A172 (cell line): ENCODE data around the gene SWAP70. TPM values are rescaled to one million over a fixed set of nuclear protein-coding genes. Genes with fewer than 3 reads are reported as not detected.
A peak's percentile ranks its signal among the peaks of the same experiment; 100 is the strongest.
"Not testable (repeated sequence)": the region's sequence is repeated elsewhere in the genome, so short reads cannot be mapped to it uniquely, and the experiment has no call there.

ENCODE experiments used
- DNase-seq: peaks from one replicate; pipeline ENCODE4 v3.0.0-alpha.2; 2015; ENCODE audit warnings: low spot score
- total RNA-seq: library from RNA; depleted of rRNA; stranded (reverse); fragments of >200 nt; shearing (Covaris generic); gene quantifications from 2 replicates; pipeline ENCODE4 v1.2.3, GENCODE V29; 2014; rRNA removed

SWAP70 gene
- 43.2 and 54.7 TPM in 2 replicates for total RNA-seq

DNA sequence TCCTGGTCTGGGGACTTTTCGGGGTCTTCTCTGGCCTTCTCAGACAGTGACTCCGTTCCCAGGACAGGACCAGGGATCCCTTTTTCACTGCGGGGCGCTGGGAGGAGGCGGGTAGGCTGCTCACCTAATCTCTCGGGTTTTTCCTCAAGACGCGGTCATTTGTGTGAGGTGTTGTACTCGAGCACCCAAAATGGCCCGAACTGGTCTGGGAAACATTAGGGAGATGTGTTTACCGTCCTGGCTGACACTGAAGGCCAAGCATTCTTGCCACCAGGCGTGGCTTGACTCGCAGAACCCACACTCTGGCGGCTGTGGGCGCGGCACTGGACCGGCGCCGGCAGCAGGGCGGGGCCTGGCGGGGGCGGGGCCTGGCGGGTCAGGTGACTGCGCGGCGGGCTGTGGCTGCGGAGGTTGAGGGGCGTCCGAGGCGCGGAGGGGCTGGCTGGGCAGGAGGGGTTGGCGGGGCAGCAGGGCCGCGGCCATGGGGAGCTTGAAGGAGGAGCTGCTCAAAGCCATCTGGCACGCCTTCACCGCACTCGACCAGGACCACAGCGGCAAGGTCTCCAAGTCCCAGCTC, at the start of gene SWAP70:
SWAP70 (plus strand) TSS at position 379 of the 577 bp plus-strand sequence; CDS start at position 482, 103 bp downstream.
- peak; percentile 76 for DNase-seq

DNA sequence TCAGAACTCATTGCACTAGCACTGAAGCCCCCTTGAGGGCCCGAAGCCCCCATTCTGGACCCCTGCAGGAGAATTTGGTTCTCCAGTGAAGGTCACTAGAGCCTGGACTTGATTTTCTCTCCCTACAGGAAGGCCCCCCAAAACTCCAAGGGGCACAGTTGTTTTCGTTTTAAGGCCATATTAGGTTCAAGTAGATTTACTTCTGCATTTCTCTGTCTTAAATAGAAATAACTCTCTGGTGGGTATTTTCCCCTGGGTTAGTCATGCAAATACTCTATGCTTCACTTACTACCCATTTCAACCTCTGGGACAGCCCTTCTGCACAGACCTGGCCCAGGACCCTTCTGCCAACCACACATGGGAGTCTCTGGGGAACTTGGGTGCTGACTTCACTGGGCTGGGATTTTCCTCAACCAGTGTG, 48.8 kb upstream of the SWAP70 start:
- DNase-seq, result no peak

DNA sequence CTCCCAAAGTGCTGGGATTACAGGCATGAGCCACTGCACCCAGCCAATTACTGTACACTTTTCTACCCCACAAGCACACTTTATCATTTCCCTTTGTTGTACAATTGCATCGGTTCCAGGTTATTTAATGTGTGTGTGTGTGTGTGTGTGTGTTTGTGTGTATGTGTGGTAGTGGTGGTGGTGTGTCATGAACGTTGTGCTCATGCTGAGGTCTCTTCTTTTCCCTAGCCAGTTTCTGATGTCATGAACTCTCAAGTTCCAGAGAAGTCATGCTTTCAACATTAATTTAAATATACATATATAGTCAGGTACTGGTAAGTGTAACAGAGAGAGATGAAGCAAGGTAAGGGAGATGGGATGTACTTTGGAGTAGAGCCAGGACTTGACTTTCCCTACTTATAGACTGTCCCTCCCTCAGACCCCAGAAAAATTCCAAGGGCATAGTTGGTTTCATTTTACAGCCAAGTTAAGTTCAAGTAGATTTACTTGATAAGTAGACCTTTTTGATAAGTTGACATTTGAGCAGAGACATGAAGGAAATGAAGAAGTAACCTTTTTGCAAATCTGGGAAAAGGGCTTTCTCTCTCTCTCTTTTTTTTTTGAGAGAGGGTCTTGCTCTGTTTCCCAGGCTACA, 47.7 kb upstream of the SWAP70 start:
- no peak for DNase-seq

DNA sequence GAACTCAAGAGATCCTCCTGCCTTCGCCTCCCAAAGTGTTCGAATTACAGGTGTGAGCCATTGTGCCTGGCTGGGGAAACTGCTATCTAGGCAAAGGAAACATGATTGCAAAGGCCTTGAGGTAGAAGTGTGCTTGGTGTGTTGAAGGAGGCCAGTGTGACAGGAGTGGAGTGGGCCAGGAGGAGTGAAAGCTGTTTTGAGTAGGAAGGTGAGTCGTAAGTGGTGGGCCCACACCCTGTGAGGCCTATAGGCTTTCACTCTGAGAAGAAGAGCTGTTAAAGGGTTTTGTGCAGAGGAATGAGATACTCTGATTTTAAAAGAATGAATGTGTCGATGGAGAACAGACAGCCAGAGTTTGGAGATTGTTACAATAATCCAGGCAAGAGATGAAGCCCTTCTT, 47.0 kb upstream of the SWAP70 start:
- DNase-seq, result peak; percentile 23

DNA sequence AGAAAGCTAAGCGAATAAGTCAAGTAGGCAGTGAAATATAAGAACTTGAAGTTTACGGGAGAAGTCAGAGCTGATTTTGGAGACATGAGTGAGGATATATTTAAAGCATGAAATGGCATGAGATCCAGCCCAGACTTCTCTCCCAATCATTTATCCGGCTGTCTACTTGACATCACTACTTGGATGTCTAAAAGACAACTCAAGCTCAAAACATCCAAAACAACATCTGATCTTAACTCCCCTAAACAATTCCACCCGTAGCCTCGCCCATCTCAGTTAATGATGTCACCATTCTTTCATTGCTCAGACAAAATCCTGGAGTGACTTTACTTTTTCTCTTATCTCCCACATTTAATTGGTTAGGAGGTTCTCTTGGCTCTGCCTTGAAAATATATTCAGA, 45.9 kb upstream of the SWAP70 start:
- peak; percentile 57 for DNase-seq

DNA sequence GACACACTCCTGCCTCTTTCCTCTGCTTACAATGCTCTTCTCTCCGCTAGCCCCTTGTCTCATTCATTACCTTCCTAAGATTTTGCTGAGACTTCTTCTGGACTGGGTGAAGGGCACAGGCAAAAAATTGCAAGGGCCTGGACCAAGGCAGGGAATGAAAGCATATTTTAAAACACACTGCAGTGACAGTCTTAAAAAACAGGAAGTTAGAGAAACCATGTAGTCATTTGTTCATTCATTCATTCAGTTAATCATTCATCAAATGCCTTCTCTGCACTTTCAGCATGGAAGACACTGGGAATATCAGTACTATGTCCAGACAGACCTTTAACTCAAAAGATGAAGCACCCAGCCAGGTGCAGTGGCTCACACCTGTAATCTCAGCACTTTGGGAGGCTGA, 44.9 kb upstream of the SWAP70 start:
- DNase-seq, result no peak

DNA sequence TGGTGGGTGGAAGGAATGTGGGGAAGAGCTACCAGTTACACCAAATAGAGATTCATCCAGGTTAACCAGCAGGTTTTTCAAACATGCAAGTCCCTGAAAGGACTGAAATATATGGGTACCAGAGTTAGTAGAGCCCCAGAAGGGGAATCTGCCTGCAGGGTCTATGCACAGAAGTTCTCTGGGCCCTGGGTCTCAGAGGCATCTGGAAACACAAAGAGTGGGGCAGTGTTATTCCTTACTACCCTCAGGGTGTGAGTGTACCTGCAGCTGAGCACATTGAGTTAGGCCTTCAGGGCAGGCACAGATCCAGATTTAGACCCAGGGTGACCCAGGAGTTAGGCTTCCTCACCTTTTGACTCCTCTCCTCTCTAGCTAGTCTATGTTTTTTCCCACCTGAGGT, 43.9 kb upstream of the SWAP70 start:
- DNase-seq, result no peak

DNA sequence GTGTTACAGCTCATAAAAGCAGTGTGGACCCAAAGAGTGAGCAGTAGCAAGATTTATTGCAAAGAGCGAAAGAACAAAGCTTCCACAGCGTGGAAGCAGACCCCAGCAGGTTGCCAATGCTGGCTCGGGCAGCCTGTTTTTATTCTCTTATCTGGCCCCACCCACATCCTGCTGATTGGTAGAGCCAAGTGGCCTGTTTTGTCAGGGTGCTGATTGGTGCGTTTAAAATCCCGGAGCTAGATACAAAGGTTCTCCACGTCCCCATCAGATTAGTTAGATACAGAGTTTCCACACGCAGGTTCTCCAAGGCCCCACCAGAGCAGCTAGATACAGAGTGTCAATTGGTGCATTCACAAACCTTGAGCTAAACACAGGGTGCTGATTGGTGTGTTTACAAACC, 41.5 kb upstream of the SWAP70 start:
- DNase-seq, result not testable (repeated sequence)

DNA sequence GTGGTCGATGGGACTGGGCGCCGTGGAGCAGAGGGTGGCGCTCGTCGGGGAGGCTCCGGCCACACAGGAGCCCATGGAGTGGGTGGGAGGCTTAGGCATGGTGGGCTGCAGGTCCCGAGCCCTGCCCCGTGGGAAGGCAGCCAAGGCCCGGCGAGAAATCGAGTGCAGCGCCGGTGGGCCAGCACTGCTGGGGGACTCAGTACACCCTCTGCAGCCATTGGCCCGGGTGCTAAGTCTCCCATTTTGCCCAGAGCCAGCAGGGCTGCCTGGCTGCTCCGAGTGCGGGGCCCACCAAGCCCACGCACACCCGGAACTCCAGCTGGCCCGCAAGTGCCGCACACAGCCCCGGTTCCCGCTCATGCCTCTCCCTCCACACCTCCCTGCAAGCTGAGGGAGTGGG, 40.8 kb upstream of the SWAP70 start:
- not testable (repeated sequence) for DNase-seq

DNA sequence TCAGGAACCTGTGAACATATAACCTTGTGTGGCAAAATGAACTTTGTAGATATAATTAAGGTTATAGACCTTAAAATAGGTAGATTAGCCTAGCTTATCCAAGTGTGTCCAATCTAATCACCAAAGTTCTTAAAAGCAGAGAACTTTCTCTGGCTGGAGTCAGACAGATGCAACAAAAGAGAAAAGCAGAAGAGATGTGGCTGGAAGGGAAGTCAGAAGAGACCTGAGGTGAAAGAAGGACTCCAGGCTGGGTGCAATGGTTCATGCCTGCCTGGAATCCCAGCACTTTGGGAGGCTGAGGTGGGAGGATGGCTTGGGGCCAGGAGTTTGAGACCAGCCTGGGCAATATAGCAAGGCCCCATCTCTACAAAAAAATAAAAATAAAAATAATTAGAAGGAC, 39.4 kb upstream of the SWAP70 start:
- no peak for DNase-seq

DNA sequence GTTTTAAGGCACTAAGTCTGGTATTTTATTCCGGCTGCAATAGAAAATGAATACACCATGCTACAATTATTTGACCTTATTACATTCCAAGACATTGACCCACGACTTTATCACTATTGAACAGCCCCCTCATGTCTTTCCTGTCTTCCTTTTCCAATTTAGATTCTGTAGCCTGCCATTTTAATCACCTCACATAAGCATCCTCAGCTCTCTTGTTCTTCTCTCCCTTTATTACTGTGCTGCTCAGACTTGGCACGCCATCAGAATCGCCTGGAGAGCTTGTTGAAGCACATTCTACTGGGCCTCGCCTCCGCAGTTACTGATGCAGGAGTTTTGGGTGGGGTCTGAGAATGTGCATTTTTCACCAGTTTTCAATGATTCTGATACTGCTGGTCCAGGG, 38.7 kb upstream of the SWAP70 start:
- DNase-seq, result no peak

DNA sequence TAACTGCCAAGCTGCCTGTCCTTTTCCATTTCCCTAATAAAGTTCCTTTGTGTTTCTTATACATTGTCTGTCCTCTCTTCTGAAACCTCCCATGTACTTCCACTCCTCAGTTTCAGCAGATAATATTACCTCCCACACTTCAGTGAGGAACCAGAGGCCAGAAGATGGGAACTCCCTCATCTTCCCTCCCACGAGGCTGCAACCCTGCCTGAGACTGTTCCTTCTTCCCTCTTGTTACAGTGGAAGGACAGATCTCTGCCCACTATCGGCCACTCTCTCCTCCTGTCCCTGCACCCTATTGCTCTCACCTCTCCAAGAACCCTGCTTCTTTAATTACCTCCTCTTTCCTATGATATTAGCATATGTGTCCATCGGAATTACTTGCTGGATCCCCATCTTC, 38.1 kb upstream of the SWAP70 start:
- DNase-seq, result no peak

DNA sequence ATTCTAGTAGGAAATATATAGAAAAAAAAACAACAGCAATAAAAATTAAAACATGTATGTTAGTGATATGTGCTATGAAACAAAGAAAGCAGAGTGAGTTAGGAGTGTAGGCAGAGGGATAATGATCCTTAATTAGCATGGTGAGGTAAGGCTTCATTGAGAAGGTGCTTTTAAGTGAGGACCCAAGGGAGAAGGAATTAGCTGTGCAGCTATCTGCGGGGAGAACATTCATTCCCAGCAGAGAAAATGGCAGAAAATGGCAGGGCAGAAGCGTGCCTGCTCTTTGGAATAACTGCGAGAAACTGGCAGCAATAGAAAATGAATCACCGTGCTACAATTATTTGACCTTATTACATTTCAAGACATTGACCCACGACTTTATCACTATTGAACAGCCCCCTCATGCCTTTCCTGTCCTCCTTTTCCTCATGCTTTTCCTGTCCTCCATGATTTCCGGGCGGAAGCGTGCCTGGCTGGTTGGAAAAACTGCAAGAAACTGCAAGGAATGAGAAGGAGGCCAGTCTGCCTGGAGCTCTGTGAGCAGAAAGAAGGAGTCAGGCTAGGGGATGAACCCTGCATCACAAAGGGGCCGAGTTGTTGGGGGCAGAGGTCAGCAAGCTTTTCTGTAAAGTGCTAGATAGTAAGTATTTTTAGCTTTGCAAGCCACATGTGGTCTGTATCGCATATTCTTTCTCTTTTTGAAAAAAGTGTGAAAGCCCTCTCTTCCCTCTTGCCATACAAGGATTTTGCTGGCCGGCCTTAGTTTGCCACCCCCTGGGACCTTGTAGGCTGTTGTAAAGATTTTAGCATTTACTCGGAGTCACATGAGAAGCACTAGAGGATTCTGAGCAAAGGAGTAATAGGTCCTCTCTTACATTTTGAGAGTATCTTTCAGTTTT, 37.1 kb upstream of the SWAP70 start:
- DNase-seq, result no peak

DNA sequence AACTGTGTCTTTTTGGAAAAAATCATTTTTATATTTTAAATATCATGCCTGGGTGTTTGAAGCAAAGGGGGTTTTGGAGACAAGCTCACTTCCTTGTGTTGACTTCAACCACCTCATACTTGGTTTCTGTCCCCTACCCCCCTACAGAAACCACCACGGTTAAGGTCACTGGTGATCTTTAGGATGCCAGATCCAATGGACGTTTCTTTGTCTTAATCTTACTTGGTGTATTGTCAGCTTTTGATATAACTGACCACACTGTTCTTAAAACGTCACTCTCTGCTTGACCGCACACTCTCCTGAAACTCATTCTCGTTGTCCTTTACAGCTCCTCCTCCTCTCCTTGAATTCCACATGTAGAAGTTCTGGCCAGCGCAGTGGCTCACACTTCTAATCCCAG, 34.8 kb upstream of the SWAP70 start:
- no peak for DNase-seq

DNA sequence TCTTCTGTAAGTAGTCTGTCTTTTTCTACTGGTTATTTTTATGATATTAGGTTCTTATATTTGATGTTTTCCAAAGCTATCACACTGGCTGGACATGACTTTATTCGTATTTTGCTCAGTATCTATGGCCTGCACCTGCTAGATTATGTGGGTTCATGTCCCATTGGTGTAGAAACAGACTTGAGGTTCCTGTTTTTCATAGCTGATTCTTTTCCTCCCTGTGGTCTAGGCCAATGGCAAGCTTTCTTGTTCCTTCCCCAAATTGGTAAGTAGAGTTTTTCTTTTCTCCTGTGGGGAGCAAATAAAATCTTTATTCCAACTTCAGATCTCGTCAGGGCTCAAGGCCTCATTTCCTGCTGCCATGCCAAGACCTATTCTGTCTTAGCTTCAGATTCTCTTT, 30.2 kb upstream of the SWAP70 start:
- DNase-seq, result no peak

DNA sequence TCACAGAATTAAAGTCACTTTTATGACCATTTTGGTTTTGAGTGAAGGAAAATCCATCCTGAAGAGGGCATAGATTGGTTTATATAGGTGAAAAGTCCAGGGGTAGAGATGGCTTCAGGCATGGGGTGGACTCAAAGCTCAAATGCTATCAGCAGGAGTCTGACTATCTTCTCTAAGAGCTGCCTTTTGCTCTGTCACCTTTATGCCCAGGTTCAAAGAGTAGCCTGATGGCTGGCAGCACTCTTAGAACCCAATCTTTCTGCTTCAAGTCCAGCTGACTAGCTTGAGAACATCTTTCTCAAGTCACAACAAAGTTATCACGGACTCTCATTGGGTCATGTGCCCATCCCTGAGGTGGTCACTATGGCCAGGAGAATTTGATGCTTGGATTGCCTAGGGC, 27.2 kb upstream of the SWAP70 start:
- DNase-seq, result no peak

DNA sequence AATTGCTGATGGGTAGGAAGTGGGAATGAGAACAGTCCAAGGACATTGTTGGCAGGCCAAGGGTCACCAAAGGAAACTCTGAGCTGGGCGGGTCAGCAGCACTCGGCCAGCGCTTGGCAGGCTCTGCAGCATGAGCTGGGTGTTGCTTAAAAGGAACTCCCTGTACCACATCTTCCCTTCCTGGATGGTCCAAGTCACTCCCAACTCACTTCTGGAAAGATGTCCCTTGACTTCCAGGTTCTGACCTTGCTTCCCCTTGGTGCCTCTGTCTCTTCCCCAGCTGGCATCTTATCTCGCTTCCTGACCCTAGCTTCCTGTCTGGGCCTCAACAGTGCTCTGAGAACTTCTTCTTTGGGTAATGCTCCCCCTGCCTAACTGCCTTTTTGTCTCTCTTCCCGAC, 24.8 kb upstream of the SWAP70 start:
- no peak for DNase-seq

DNA sequence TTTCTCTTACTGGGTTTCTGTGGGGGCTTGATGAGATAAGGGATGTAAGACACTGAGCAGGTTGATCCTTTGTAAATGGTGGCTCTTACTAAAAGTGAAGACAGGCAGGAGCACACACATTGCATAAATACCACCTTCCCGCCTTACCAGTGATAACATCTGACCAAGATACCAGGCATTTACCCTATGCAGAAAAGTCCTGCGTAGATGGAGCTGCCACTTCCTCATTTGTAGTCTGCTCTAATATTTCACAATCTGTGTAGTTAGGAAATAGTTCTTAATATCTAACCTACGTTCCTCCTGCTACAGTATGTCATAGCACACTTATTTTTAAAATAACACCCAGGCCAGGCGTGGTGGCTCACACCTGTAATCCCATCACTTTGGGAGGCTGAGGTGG, 23.9 kb upstream of the SWAP70 start:
- DNase-seq, result no peak

DNA sequence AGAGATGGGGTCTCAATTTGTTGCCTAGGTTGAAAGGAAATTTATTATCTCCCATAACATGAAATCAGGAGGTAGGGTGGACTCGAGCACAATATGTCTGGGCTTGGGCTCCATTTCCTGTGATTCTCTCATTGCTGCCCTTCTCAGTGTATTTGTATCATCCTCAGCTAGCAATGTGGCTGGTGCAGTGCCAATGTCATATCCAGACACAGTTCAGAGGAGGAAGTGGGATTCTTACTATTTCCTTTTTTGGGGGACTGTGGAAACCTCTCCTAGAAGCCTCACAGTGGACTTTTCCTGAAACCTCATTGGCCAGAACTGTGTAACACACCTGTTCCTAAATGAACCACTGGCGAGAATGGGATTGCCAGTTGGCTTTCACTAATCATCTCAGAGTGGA, 21.0 kb upstream of the SWAP70 start:
- DNase-seq, result no peak

DNA sequence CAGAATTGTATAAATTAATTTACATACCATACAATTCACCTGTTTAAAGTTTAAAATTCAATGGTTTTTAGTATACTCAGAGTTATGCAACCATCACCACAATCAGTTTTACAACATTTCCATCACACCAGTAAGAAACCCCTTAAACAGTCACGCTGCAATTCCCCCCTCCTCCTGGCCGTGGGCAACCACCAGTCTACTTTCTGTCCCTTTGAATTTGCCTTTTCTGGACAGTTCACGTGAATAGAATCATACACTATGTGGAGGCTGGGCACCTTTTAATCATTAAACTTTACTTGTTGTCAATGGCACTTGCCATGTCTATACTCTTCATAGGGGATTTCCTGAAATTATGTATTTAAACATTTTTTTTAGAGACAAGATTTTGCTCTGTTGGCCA, 20.1 kb upstream of the SWAP70 start:
- no peak for DNase-seq

DNA sequence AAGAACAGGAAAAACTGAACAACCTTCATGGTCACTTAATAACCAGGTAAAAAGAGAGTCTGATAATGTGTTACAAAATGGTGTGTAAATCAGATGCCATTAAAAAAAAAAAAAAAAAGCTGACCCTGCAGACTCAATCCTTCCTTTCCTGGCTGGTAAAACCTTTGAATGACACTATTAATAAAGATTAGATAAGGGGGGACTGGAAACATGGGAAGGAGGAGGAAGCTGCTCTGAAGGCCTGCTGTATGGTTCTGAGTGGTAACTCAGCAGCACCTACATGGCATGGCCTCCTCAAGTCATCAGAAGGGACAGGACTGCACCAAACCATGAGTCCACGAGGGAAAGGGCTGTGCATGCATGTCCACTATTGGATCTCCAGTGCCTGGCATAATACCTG, 18.0 kb upstream of the SWAP70 start:
- DNase-seq, result no peak

DNA sequence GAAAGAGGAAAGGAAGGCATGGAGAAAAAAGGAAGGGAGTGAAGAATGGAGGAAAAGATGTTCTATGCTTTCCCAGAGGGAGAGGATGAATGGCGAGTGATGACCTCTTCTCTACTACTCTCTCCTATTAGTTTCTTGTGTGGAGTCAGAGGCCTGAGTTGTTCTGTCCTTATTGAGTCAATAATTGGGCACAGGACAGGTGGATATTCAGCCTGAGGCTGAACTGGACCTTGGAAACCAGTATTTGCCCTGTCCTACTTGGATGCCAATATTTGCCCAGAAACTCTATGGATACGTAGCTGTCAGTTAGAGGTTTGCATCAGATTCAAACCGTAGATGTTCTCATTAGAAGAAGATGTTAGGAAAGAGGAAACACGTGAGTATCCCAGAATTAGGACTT, 17.6 kb upstream of the SWAP70 start:
- no peak for DNase-seq

DNA sequence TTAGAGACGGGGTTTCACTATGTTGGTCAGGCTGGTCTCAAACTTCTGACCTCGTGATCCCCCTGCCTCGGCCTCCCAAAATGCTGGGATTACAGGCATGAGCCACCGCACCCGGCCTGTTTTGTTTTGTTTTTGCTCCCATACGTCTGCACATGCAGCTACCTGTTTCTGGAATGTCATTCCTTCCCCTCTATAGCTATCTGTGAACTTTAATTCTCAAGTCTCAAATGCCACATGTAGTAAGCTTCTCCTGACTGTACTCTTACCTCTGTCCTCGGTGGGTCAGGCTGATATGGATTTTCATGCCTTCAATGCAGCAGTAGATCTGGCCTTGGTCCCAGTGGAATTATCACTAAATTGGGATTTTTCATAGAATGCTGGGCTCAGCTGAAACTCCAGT, 12.4 kb upstream of the SWAP70 start:
- DNase-seq, result no peak
